ENCODE data around the gene CCDC15. TPM values are rescaled to one million over a fixed set of nuclear protein-coding genes. Genes with fewer than 3 reads are reported as not detected.
"Not testable (repeated sequence)": the region's sequence is repeated elsewhere in the genome, so short reads cannot be mapped to it uniquely, and the experiment has no call there.

Gene CCDC15
- total RNA-seq, 1 donor from 2014 or later = 0.49 TPM

- no peak for DNase-seq (ENCODE audit: low spot score)
Measured at GRCh38 chr11:125082040-125082439, 128.0 kb downstream of the CCDC15 start.

DNA sequence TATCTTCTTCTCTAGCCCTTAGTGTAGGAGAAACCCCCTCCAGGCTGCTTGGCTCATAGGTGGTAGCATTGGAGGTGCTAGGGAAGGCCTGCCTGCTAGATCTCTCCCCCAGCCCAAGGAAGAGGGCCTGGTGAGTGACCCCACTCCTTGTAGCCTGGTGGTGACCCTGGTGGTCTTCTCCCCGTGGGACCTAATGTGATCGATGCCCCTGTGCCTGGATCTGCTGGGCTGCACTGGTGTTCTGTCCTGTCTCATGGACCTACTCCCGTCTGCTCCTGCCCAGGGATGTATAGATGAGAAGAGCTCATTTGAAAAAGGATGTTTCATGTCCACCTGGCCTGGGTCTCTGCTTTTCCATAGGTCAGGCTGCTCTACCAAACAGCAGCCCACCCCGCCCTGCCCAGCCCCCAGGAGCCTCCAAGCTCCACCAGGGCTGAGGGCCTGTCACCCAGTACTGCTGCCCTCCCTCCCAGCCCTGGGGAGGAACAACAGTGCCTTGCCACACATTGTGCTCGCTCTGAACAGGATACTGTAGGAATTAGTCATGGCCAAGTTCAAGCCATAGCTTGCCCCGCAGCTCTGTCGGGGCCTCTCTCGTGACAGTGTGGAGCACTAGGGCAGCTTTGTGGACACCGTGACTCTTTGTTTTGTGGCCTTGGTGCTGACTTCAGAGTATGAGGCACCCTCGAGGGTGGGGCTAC is 128.8 kb downstream of the CCDC15 start:
- no peak for DNase-seq (ENCODE audit: low spot score)

- DNase-seq (ENCODE audit: low spot score) = no peak
Measured at GRCh38 chr11:125083312-125084056, 129.5 kb downstream of the CCDC15 start.

- no peak for DNase-seq (ENCODE audit: low spot score)
Measured at GRCh38 chr11:125084057-125084416, 130.0 kb downstream of the CCDC15 start.

DNA sequence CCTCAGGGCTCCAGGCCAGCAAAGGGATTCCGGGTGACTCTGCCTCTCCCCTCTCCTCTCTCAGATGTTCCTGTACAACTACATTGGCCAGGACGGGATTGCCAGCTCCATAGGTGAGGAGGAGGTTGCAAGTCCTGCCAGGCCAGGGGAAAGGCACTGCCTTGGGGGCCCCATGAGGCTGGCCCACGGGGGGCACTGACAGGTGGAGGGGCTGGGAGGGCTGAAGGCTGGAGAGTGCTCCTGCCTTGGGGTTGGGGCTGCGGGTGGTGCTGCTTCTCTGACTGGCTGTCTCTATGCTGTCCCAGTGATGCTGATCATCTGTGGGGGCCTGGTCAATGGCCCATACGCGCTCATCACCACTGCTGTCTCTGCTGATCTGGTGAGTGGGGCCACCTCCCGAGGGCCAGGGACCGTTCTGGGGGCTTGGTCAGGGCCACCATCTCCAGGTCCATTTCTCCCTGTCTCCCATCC is 130.8 kb downstream of the CCDC15 start:
- no peak for DNase-seq (ENCODE audit: low spot score)

DNA sequence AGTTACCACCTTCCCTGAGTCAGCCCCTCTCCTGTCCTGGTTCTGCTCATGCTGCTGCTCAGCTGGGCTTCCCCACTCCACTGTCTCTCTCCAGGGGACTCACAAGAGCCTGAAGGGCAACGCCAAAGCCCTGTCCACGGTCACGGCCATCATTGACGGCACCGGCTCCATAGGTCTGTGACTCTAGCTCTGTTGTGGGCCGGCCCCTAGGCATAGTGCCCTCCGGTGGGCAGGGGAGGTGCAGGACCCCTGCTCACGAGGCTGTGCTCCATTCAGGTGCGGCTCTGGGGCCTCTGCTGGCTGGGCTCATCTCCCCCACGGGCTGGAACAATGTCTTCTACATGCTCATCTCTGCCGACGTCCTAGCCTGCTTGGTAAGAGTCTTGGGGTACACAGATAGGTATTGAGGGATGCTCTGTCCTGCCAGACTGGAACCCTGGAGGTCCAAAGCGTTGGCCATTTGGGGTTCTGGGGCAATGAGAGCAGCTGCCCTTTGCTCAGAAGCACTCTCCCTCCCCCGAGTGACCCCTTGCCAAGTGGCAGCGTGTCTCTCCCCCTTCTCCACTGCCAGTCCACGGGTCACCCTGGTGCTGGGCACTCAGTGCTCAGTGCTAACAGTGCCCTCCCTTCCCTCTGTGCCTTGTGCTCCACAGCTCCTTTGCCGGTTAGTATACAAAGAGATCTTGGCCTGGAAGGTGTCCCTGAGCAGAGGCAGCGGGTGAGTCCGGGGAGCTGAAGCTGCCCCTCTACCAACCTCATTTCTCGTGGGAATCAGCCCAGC is 131.5 kb downstream of the CCDC15 start:
- DNase-seq (ENCODE audit: low spot score) = no peak

- DNase-seq (ENCODE audit: low spot score) = no peak
Measured at GRCh38 chr11:125086633-125087296, 132.8 kb downstream of the CCDC15 start.

DNA sequence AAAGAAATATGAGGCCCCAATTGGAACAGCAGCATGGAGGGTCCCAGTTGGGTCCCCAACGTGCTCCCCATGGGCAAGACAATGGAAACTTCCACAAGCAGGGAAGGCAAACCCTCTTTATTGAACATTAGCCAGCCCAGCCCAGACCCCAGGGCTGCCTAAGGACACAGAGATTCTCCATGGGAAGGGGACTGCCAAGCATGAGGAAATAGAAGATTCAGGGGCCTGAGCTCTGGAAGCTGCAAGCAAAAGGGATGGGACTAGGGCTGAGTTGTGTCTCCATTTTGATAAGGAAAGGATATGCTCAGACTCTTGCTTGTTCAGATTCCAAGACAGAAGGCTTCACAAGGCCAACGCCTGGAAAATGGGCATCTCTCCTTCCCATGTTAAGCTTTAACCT is 134.1 kb downstream of the CCDC15 start:
- DNase-seq (ENCODE audit: low spot score) = no peak

- no peak for DNase-seq (ENCODE audit: low spot score)
Measured at GRCh38 chr11:125088576-125089455, 134.8 kb downstream of the CCDC15 start.

DNA sequence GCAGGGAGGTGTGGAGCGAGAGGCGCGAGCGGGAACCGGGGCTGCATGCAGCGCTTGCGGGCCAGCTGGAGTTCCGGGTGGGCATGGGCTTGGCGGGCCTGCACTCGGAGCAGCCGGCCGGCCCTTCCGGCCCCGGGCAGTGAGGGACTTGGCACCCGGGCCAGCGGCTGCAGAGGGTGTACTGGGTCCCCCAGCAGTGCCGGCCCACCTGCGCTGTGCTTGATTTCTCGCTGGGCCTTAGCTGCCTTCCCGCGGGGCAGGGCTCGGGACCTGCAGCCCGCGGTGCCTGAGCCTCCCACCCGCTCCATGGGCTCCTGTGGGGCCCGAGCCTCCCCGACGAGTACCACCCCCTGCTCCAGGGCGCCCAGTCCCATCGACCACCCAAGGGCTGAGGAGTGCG is 135.5 kb downstream of the CCDC15 start:
- not testable (repeated sequence) for DNase-seq (ENCODE audit: low spot score)

GRCh38 chr11:125090151-125090550 is 136.1 kb downstream of the CCDC15 start:
- not testable (repeated sequence) for DNase-seq (ENCODE audit: low spot score)

DNA sequence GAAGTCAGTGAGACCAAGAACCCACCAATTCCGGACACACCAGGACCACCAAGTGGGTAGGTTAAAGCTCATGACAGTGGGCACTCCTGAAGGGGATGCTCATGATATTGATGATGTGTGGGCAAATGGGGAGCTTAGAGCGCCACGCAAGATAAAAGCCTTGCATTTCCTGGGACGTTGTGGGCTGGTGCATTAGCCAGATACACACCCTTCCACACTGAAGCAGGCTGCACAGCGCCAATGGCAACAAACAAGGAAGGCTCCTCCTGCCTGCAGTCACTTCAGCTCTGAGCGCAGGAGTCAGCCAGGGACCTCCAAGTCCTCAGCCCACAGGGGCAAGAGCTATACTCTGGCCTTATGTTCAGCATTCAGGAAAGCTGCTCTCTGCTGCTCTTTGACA is 136.8 kb downstream of the CCDC15 start:
- DNase-seq (ENCODE audit: low spot score) = no peak

Other genes with a start within 250 kb of the CCDC15 start
- gene NRGN, start 214.3 kb upstream of the CCDC15 start, total RNA-seq = 6.1 TPM
- 24.3 TPM for gene VSIG2, start 201.9 kb upstream of the CCDC15 start, total RNA-seq
- 22.0 TPM for gene ESAM, start 191.9 kb upstream of the CCDC15 start, total RNA-seq
- 12.1 TPM for gene MSANTD2, start 153.8 kb upstream of the CCDC15 start, total RNA-seq
- gene ROBO3, start 88.8 kb upstream of the CCDC15 start, total RNA-seq = 12.9 TPM
- 13.8 TPM for gene ROBO4, start 56.3 kb upstream of the CCDC15 start, total RNA-seq
- gene HEPN1, start 35.0 kb upstream of the CCDC15 start, total RNA-seq = not detected
- 0.37 TPM for gene HEPACAM, start 18.2 kb upstream of the CCDC15 start, total RNA-seq
- 7.8 TPM for gene SLC37A2, start 109.1 kb downstream of the CCDC15 start, total RNA-seq
- 18.7 TPM for gene TMEM218, start 157.4 kb downstream of the CCDC15 start, total RNA-seq
- 5.1 TPM for gene PKNOX2, start 210.5 kb downstream of the CCDC15 start, total RNA-seq